OCI-LY3 (cell line): ENCODE measurements around the gene CALML6.

Experiments used
- H2AFZ ChIP-seq: fragments of 200-600, 300-600 bp; shearing (Covaris generic); 2 replicates; pipeline ENCODE4 v1.6.0; 2014; ENCODE audit warnings: antibody characterized with exemption, low read depth, low read length
- H3K27ac ChIP-seq: fragments of 200-600, 300-600 bp; sonication (generic); 2 replicates; pipeline ENCODE4 v1.5.1; 2014; ENCODE audit warnings: mild to moderate bottlenecking, low read length, moderate library complexity, mixed read lengths
- H3K27me3 ChIP-seq: fragments of 200-600, 300-600 bp; sonication (generic); 2 replicates; pipeline ENCODE4 v1.6.1; 2014; ENCODE audit warnings: low read depth, low read length, mixed read lengths
- H3K36me3 ChIP-seq: fragments of 200-600, 300-600 bp; sonication (generic); replicated peaks from 2 replicates; pipeline ENCODE3; 2014; ENCODE audit warnings: low read depth, low read length, mixed read lengths
- H3K4me1 ChIP-seq: fragments of 300-600, 200-600 bp; sonication (generic); 2 replicates; pipeline ENCODE4 v1.6.1; 2014; ENCODE audit warnings: low read length, mixed read lengths
- H3K4me2 ChIP-seq: fragments of 200-600, 300-600 bp; sonication (generic); 2 replicates; pipeline ENCODE4 v1.6.1; 2014; ENCODE audit warnings: low read length, mixed read lengths
- H3K4me3 ChIP-seq: fragments of 300-600, 200-600 bp; sonication (generic); 2 replicates; pipeline ENCODE4 v1.5.1; 2014; ENCODE audit warnings: antibody characterized with exemption, mild to moderate bottlenecking, low read length, moderate library complexity
- H3K79me2 ChIP-seq: fragments of 300-600, 200-600 bp; shearing (Covaris generic); 2 replicates; pipeline ENCODE4 v1.6.1; 2014; ENCODE audit warnings: mild to moderate bottlenecking, low read length, mixed read lengths
- H3K9ac ChIP-seq: fragments of 300-600, 200-600 bp; shearing (Covaris generic); 2 replicates; pipeline ENCODE4 v1.6.0; 2014; ENCODE audit warnings: mild to moderate bottlenecking, low read length, moderate library complexity
- H3K9me3 ChIP-seq: fragments of 200-600, 300-600 bp; shearing (Covaris generic); 2 replicates; pipeline ENCODE4 v1.6.1; 2014; ENCODE audit warnings: low read length, mixed read lengths; ENCODE audit not compliant: insufficient read depth
- H4K20me1 ChIP-seq: fragments of 200-600, 300-600 bp; sonication (generic); 2 replicates; pipeline ENCODE4 v1.6.1; 2016; ENCODE audit warnings: low read length, mixed read lengths; ENCODE audit not compliant: insufficient read depth
- CTCF ChIP-seq: fragments of 200-600, 300-600 bp; sonication (generic); IDR thresholded peaks from 2 replicates; pipeline ENCODE4 v1.5.1; 2014; ENCODE audit warnings: antibody characterized with exemption, low read length, low read depth
- EZH2phosphoT487 ChIP-seq: fragments of 200-600 bp; shearing (Covaris generic); IDR thresholded peaks from 2 replicates; pipeline ENCODE4 v1.6.1; 2018; ENCODE audit warnings: antibody characterized with exemption, mixed run types, low read depth

CALML6 gene

DNA sequence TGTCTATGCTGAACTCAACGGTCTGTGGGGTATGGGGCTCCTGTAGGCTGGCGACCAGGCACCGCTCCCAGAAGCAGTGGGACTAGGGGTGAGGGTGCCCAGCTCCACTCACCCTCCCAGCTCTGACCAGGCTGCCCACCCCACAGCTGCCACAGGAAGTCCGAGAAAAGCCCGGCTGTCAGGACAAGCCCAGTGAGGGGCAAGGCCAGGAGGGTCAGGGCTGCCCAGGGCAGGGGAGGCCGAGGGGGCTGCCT, 7.6 kb downstream of the CALML6 start:
- Histone ChIP-seq H3K9ac (no peak overlapping the region), H4K20me1 (no peaks in the 10 kb centered on the region), H3K27ac (no peak overlapping the region), H3K36me3 (no peaks in the 10 kb centered on the region), H3K4me2 (no peak overlapping the region), H2AFZ (no peak overlapping the region), H3K9me3 (no peaks in the 10 kb centered on the region), H3K27me3 (no peaks in the 10 kb centered on the region), H3K4me3 (no peak overlapping the region), H3K79me2 (no peaks in the 10 kb centered on the region), H3K4me1 (no peaks in the 10 kb centered on the region; the same call in 1 of the 2 replicates)
- no peak for TF ChIP-seq EZH2phosphoT487
- TF ChIP-seq CTCF, result no peak

- no peak for TF ChIP-seq EZH2phosphoT487
- TF ChIP-seq CTCF, result no peak
- no peak overlapping the region for H3K4me2 ChIP-seq
These were observed 8.1 kb downstream of the CALML6 start for GRCh38 chr1:1922956-1923833.

GRCh38 chr1:1924386-1924785, 9.3 kb downstream of the CALML6 start:
- Histone ChIP-seq H3K27me3 (no peaks in the 10 kb centered on the region), H3K4me2 (no peak overlapping the region), H3K79me2 (no peaks in the 10 kb centered on the region), H3K36me3 (no peaks in the 10 kb centered on the region), H3K4me3 (no peak overlapping the region), H3K9me3 (no peaks in the 10 kb centered on the region), H3K27ac (no peak overlapping the region), H2AFZ (no peak overlapping the region), H3K4me1 (no peaks in the 10 kb centered on the region; the same call in 1 of the 2 replicates), H4K20me1 (no peaks in the 10 kb centered on the region), H3K9ac (no peak overlapping the region)
- TF ChIP-seq EZH2phosphoT487 (no peak), CTCF (no peak)

More at GRCh38 chr1:1922956-1923833, 8.1 kb downstream of the CALML6 start:
- H3K36me3 ChIP-seq, result no peaks in the 10 kb centered on the region
- no peak overlapping the region for H2AFZ ChIP-seq
- H3K4me1 ChIP-seq, result no peaks in the 10 kb centered on the region; the same call in 1 of the 2 replicates
- no peaks in the 10 kb centered on the region for H3K79me2 ChIP-seq
- H3K9ac ChIP-seq, result no peak overlapping the region
- H3K27ac ChIP-seq, result no peak overlapping the region
- no peak overlapping the region for H3K4me3 ChIP-seq
- no peaks in the 10 kb centered on the region for H4K20me1 ChIP-seq
- no peaks in the 10 kb centered on the region for H3K27me3 ChIP-seq
- no peaks in the 10 kb centered on the region for H3K9me3 ChIP-seq

DNA sequence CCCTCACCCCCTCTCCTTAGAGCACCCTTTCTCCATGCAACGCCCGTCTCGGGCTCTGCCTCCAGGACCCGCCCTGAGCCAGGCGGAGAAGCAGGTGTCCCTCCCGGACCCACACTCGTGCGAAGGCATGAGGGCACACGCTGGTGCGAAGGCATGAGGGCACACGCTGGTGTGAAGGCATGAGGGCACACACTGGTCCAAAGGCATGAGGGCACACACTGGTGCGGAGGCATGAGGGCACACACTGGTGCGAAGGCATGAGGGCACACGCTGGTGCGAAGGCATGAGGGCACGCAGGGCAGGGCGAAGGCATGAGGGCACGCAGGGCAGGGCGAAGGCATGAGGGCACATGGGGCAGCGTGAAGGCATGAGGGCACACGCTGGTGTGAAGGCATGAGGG, 9.8 kb downstream of the CALML6 start:
- H3K4me2 ChIP-seq, result no peak overlapping the region
- H3K27me3 ChIP-seq, result no peaks in the 10 kb centered on the region
- H3K4me3 ChIP-seq, result no peak overlapping the region
- no peak overlapping the region for H2AFZ ChIP-seq
- no peaks in the 10 kb centered on the region for H3K9me3 ChIP-seq
- H3K36me3 ChIP-seq, result no peaks in the 10 kb centered on the region
- no peaks in the 10 kb centered on the region for H4K20me1 ChIP-seq
- H3K4me1 ChIP-seq, result no peaks in the 10 kb centered on the region; the same call in 1 of the 2 replicates
- H3K27ac ChIP-seq, result no peak overlapping the region
- H3K9ac ChIP-seq, result no peak overlapping the region
- H3K79me2 ChIP-seq, result no peaks in the 10 kb centered on the region
- TF ChIP-seq EZH2phosphoT487 (no peak), CTCF (no peak)
